Measurements from ENCODE around the gene AGGF1.
A peak's percentile ranks its signal among the peaks of the same experiment; 100 is the strongest.
"Not testable (repeated sequence)": the region's sequence is repeated elsewhere in the genome, so short reads cannot be mapped to it uniquely, and the experiment has no call there.

AGGF1 gene

GRCh38 chr5:77022511-77023417 lies 7.4 kb upstream of the AGGF1 start:
- DNase-seq (ENCODE audit: low read depth) = no peak

GRCh38 chr5:77024490-77024889 lies 5.7 kb upstream of the AGGF1 start:
- DNase-seq (ENCODE audit: low read depth) = no peak

GRCh38 chr5:77028631-77029375 lies 1.4 kb upstream of the AGGF1 start:
- DNase-seq (ENCODE audit: low read depth) = no peak

GRCh38 chr5:77029376-77029885 lies 773 bp upstream of the AGGF1 start:
- no peak for DNase-seq (ENCODE audit: low read depth)

- DNase-seq (ENCODE audit: low read depth) = no peak
Observed at GRCh38 chr5:77031891-77032290, 1.7 kb downstream of the AGGF1 start.

- no peak for DNase-seq (ENCODE audit: low read depth)
Observed at GRCh38 chr5:77032635-77033034, 2.4 kb downstream of the AGGF1 start.

- no peak for DNase-seq (ENCODE audit: low read depth)
Observed at GRCh38 chr5:77033338-77033737, 3.1 kb downstream of the AGGF1 start.

- no peak for DNase-seq (ENCODE audit: low read depth)
Observed at GRCh38 chr5:77035950-77036349, 5.7 kb downstream of the AGGF1 start.

- no peak for DNase-seq (ENCODE audit: low read depth)
Observed at GRCh38 chr5:77046416-77047073, 16.3 kb downstream of the AGGF1 start.

GRCh38 chr5:77064040-77064439 lies 33.8 kb downstream of the AGGF1 start:
- no peak for DNase-seq (ENCODE audit: low read depth)

- no peak for DNase-seq (ENCODE audit: low read depth)
Observed at GRCh38 chr5:77065256-77065655, 35.1 kb downstream of the AGGF1 start.

- DNase-seq (ENCODE audit: low read depth) = no peak
Observed at GRCh38 chr5:77066184-77066583, 36.0 kb downstream of the AGGF1 start.

- no peak for DNase-seq (ENCODE audit: low read depth)
Observed at GRCh38 chr5:77066823-77067442, 36.7 kb downstream of the AGGF1 start.

GRCh38 chr5:77073667-77074066 lies 43.5 kb downstream of the AGGF1 start:
- no peak for DNase-seq (ENCODE audit: low read depth)

- no peak for DNase-seq (ENCODE audit: low read depth)
Observed at GRCh38 chr5:77074745-77075144, 44.5 kb downstream of the AGGF1 start.

- peak; percentile 49 for DNase-seq (ENCODE audit: low read depth)
Observed at GRCh38 chr5:77076961-77077828, 47.0 kb downstream of the AGGF1 start.

- DNase-seq (ENCODE audit: low read depth) = no peak
Observed at GRCh38 chr5:77077829-77078176, 47.6 kb downstream of the AGGF1 start.

- not testable (repeated sequence) for DNase-seq (ENCODE audit: low read depth)
Observed at GRCh38 chr5:77080479-77080878, 50.3 kb downstream of the AGGF1 start.

GRCh38 chr5:77080905-77081304 lies 50.7 kb downstream of the AGGF1 start:
- DNase-seq (ENCODE audit: low read depth) = no peak

- DNase-seq (ENCODE audit: low read depth) = no peak
Observed at GRCh38 chr5:77082280-77082679, 52.1 kb downstream of the AGGF1 start.

GRCh38 chr5:77083088-77083487 lies 52.9 kb downstream of the AGGF1 start:
- DNase-seq (ENCODE audit: low read depth) = no peak
